Measurements from ENCODE around the gene TIE1. TPM values are rescaled to one million over a fixed set of nuclear protein-coding genes. Genes with fewer than 3 reads are reported as not detected.

Gene TIE1
- total and polyA plus RNA-seq, 9 of the 15 experiments (the other 6 are each of a cell fraction or from before 2014, with no cell fraction given) = 0.07 to 0.49 (median 0.14) TPM; not detected in 4

- TF ChIP-seq ARNT (IDR thresholded peaks at IDR 0.05) = peak in 1 of 2 experiments; percentile 59; a peak in 2 of 4 replicates
- TF ChIP-seq THAP7 (CRISPR knock-in tag; IDR thresholded peaks at IDR 0.05) = peak; percentile 64; the same call in 1 of the 2 replicates
- TF ChIP-seq NFIC (IDR thresholded peaks at IDR 0.05) = peak; percentile 19; the same call in 1 of the 2 replicates
- peak; percentile 1; the same call in 1 of the 2 replicates for TF ChIP-seq JUND (IDR thresholded peaks at IDR 0.05; ENCODE audit: borderline replicate concordance, low read depth, low read length)
- no peak for TF ChIP-seq JUND (tag; IDR thresholded peaks at IDR 0.05; ENCODE audit: borderline replicate concordance, low read depth, low read length)
- TF ChIP-seq THRAP3 (IDR thresholded peaks at IDR 0.05; ENCODE audit: borderline replicate concordance) = no peak
- TF ChIP-seq CTCF (IDR thresholded peaks at IDR 0.05 in 2 of 3, conservative IDR thresholded peaks at IDR 0.05 in 1 of 3; ENCODE audit: insufficient read depth in 2 of 3, low read depth in 1 of 3, low read length in 3 of 3) = peak; percentile 51 to 85 (median 80)
- TF ChIP-seq MLLT1 (IDR thresholded peaks at IDR 0.05) = peak in 1 of 2 experiments; percentile 61; a peak in 1 of 4 replicates
- TF ChIP-seq, protein P1, sequence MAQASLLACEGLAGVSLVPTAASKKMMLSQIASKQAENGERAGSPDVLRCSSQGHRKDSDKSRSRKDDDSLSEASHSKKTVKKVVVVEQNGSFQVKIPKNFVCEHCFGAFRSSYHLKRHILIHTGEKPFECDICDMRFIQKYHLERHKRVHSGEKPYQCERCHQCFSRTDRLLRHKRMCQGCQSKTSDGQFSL (CRISPR knock-in tag; IDR thresholded peaks at IDR 0.05) = no peak
- TF ChIP-seq, protein P1 (tag; IDR thresholded peaks at IDR 0.05) = no peak
- no peak for TF ChIP-seq ZNF316 (IDR thresholded peaks at IDR 0.05)
- TF ChIP-seq ZFX (CRISPR knock-in tag; IDR thresholded peaks at IDR 0.05) = peak; percentile 85
- TF ChIP-seq, protein P2, sequence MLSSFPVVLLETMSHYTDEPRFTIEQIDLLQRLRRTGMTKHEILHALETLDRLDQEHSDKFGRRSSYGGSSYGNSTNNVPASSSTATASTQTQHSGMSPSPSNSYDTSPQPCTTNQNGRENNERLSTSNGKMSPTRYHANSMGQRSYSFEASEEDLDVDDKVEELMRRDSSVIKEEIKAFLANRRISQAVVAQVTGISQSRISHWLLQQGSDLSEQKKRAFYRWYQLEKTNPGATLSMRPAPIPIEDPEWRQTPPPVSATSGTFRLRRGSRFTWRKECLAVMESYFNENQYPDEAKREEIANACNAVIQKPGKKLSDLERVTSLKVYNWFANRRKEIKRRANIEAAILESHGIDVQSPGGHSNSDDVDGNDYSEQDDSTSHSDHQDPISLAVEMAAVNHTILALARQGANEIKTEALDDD (IDR thresholded peaks at IDR 0.05) = no peak
- TF ChIP-seq YY1 (IDR thresholded peaks at IDR 0.05; ENCODE audit: borderline replicate concordance in 1 of 3, control insufficient read depth in 1 of 3, extremely low read depth in 1 of 3, insufficient read depth in 3 of 3, insufficient read length in 1 of 3, insufficient replicate concordance in 2 of 3, low read depth in 1 of 3, low read length in 2 of 3) = peak in 1 of 3 experiments; percentile 27
- TF ChIP-seq PRDM10 (IDR thresholded peaks at IDR 0.05; ENCODE audit: partially characterized antibody) = peak; percentile 69
- peak; percentile 69 for TF ChIP-seq DPF2 (IDR thresholded peaks at IDR 0.05)
- no peak for TF ChIP-seq PTBP1 (IDR thresholded peaks at IDR 0.05; ENCODE audit: low read depth, low read length)
Observed at GRCh38 chr1:43358121-43358745, 57.5 kb downstream of the TIE1 start (continued).
